HG03097 (cell line): ENCODE results near the gene SLC9A7.

Source experiments
- ATAC-seq: cut with Tn5 transposase; IDR thresholded peaks from one replicate; pipeline ENCODE4 v1.9.1; 2021; ENCODE audit not compliant: unreplicated experiment, low FRiP score

The SLC9A7 gene

GRCh38 chrX:46618947-46619346, 140.0 kb downstream of the SLC9A7 start:
- ATAC-seq: no peak

- no peak for ATAC-seq
Measured at GRCh38 chrX:46617906-46618305, 141.0 kb downstream of the SLC9A7 start.

- ATAC-seq: no peak
Measured at GRCh38 chrX:46611658-46612362, 147.1 kb downstream of the SLC9A7 start.

GRCh38 chrX:46610070-46610658, 148.8 kb downstream of the SLC9A7 start:
- ATAC-seq: no peak

- ATAC-seq: no peak
Measured at GRCh38 chrX:46607916-46608315, 151.0 kb downstream of the SLC9A7 start.

GRCh38 chrX:46602468-46603102, 156.3 kb downstream of the SLC9A7 start:
- ATAC-seq: no peak

- ATAC-seq: no peak
Measured at GRCh38 chrX:46601283-46601682, 157.6 kb downstream of the SLC9A7 start.

- ATAC-seq: no peak
Measured at GRCh38 chrX:46599051-46599560, 159.8 kb downstream of the SLC9A7 start.

- ATAC-seq: no peak
Measured at GRCh38 chrX:46597771-46598170, 161.1 kb downstream of the SLC9A7 start.

- no peak for ATAC-seq
Measured at GRCh38 chrX:46597208-46597607, 161.7 kb downstream of the SLC9A7 start.

GRCh38 chrX:46595084-46595483, 163.8 kb downstream of the SLC9A7 start:
- ATAC-seq: no peak

- no peak for ATAC-seq
Measured at GRCh38 chrX:46589977-46590723, 168.8 kb downstream of the SLC9A7 start.

GRCh38 chrX:46588263-46588662, 170.7 kb downstream of the SLC9A7 start:
- no peak for ATAC-seq

GRCh38 chrX:46587753-46588171, 171.2 kb downstream of the SLC9A7 start:
- no peak for ATAC-seq

GRCh38 chrX:46587158-46587557, 171.8 kb downstream of the SLC9A7 start:
- ATAC-seq: no peak

- no peak for ATAC-seq
Measured at GRCh38 chrX:46584736-46585135, 174.2 kb downstream of the SLC9A7 start.

- no peak for ATAC-seq
Measured at GRCh38 chrX:46582966-46583365, 176.0 kb downstream of the SLC9A7 start.

- ATAC-seq: no peak
Measured at GRCh38 chrX:46582325-46582724, 176.6 kb downstream of the SLC9A7 start.

- no peak for ATAC-seq
Measured at GRCh38 chrX:46580613-46581012, 178.3 kb downstream of the SLC9A7 start.

- no peak for ATAC-seq
Measured at GRCh38 chrX:46579250-46579649, 179.7 kb downstream of the SLC9A7 start.
